H1 (cell line): Measurements from ENCODE around the gene SLC6A7. TPM values are rescaled to one million over a fixed set of nuclear protein-coding genes. Genes with fewer than 3 reads are reported as not detected.
A peak's percentile ranks its signal among the peaks of the same experiment; 100 is the strongest.

Experiments
- CTCF ChIA-PET: fragments of 300-600 bp; sonication (Branson Sonifier 250); formaldehyde crosslinking; loops from one replicate; lab custom pipeline; 2021; ENCODE audit not compliant: partially characterized antibody; lab: Charles Lee
- POLR2A ChIA-PET: fragments of 300-600 bp; sonication (Branson Sonifier 250); formaldehyde crosslinking; loops from one replicate; lab custom pipeline; 2021; ENCODE audit warnings: inconsistent platforms; ENCODE audit not compliant: partially characterized antibody; lab: Charles Lee
- DNase-seq, 2 experiments: peaks; one replicate each; pipeline versions ENCODE4 v3.0.0 to v3.0.0-alpha.2; 2010 to 2022; ENCODE audit warnings: low spot score in 2 of 2, low read depth in 1 of 2, mixed read lengths in 1 of 2
- FAIRE-seq: peaks from 2 replicates; lab custom pipeline; 2011; peaks lifted over from hg19 to GRCh38; lab: Jason Lieb, UNC
- H2AFZ ChIP-seq: 2 replicates; pipeline ENCODE4 v1.8.1; 2012; ENCODE audit warnings: low read length, inconsistent platforms
- H2AK5ac ChIP-seq: 2 replicates; pipeline ENCODE4 v1.6.1; 2013; ENCODE audit warnings: low read depth, low read length
- H2BK120ac ChIP-seq: replicated peaks from 2 replicates; pipeline ENCODE3; 2013; ENCODE audit warnings: low read depth, low read length, inconsistent platforms
- H2BK12ac ChIP-seq: 2 replicates; pipeline ENCODE4 v1.6.1; 2013; ENCODE audit warnings: low read depth, low read length
- H2BK15ac ChIP-seq: 2 replicates; pipeline ENCODE4 v1.6.1; 2013; ENCODE audit warnings: low read length
- H2BK20ac ChIP-seq: 2 replicates; pipeline ENCODE4 v1.6.1; 2013; ENCODE audit warnings: low read length
- H2BK5ac ChIP-seq: 2 replicates; pipeline ENCODE4 v1.6.1; 2013; ENCODE audit warnings: low read depth, low read length
- H3K14ac ChIP-seq: 2 replicates; pipeline ENCODE4 v1.6.1; 2013; ENCODE audit warnings: inconsistent platforms; ENCODE audit not compliant: insufficient read length
- H3K18ac ChIP-seq: 2 replicates; pipeline ENCODE4 v1.6.1; 2013; ENCODE audit warnings: low read length; ENCODE audit errors: extremely low read depth
- H3K23ac ChIP-seq: 2 replicates; pipeline ENCODE4 v1.6.1; 2013; ENCODE audit warnings: inconsistent platforms; ENCODE audit not compliant: insufficient read length
- H3K23me2 ChIP-seq: 2 replicates; pipeline ENCODE4 v1.6.1; 2013; ENCODE audit warnings: low read depth, low read length
- H3K27ac ChIP-seq: 2 replicates; pipeline ENCODE4 v1.6.1; 2011; ENCODE audit warnings: low read depth, low read length, inconsistent platforms
- H3K27me3 ChIP-seq, 4 experiments: replicated peaks in 1 of 4; 1 replicate in 1 of 4; 2 replicates in 3 of 4; pipeline versions ENCODE4 v1.6.1 to v1.8.1; 2011 to 2013; ENCODE audit warnings: low read length in 3 of 4, mild to moderate bottlenecking in 3 of 4, inconsistent platforms in 2 of 4, mixed read lengths in 2 of 4, moderate library complexity in 1 of 4; ENCODE audit not compliant: control insufficient read depth in 3 of 4, insufficient read depth in 3 of 4; ENCODE audit errors: extremely low read depth in 1 of 4
- H3K36me3 ChIP-seq, 4 experiments: 2 replicates each; pipeline versions ENCODE4 v1.6.1 to v1.8.1; 2011 to 2013; ENCODE audit warnings: mild to moderate bottlenecking in 4 of 4, low read length in 3 of 4, moderate library complexity in 2 of 4, control low read depth in 1 of 4, inconsistent platforms in 1 of 4; ENCODE audit not compliant: insufficient read depth in 4 of 4, control insufficient read depth in 2 of 4
- H3K4ac ChIP-seq: replicated peaks from 2 replicates; pipeline ENCODE3; 2013; ENCODE audit warnings: low read length, low read depth, mixed read lengths, inconsistent platforms; ENCODE audit not compliant: insufficient read length
- H3K4me1 ChIP-seq, 4 experiments: replicated peaks in 1 of 4; 1 replicate in 1 of 4; 2 replicates in 3 of 4; pipeline versions ENCODE4 v1.6.1 to v1.8.1; 2011 to 2013; ENCODE audit warnings: low read length in 3 of 4, inconsistent platforms in 2 of 4, mixed read lengths in 1 of 4; ENCODE audit not compliant: insufficient read depth in 4 of 4, control insufficient read depth in 3 of 4
- H3K4me2 ChIP-seq, 2 experiments: 2 replicates each; pipeline versions ENCODE4 v1.6.1 to v1.8.1; 2011 to 2013; ENCODE audit warnings: low read depth in 2 of 2, low read length in 2 of 2, control low read depth in 1 of 2, inconsistent platforms in 1 of 2, mild to moderate bottlenecking in 1 of 2; ENCODE audit not compliant: insufficient read depth in 1 of 2
- H3K4me3 ChIP-seq, 4 experiments: fragments of 200-600, 300-600 bp in 1 of 4; sonication (generic), shearing (Covaris generic), sonication (Bioruptor Twin) in 1 of 4; 2 replicates each; pipeline versions ENCODE4 v1.5.1 to v1.8.1; 2011 to 2016; ENCODE audit warnings: low read length in 4 of 4, low read depth in 3 of 4, control low read depth in 2 of 4, inconsistent platforms in 2 of 4, mild to moderate bottlenecking in 2 of 4, mixed read lengths in 1 of 4, moderate library complexity in 1 of 4; ENCODE audit not compliant: insufficient read depth in 2 of 4; ENCODE audit errors: extremely low read depth in 1 of 4
- H3K56ac ChIP-seq: replicated peaks from 2 replicates; pipeline ENCODE3; 2013; ENCODE audit warnings: low read depth, mild to moderate bottlenecking, mixed read lengths, low read length, inconsistent platforms; ENCODE audit not compliant: insufficient read length
- H3K79me1 ChIP-seq: 2 replicates; pipeline ENCODE4 v1.6.1; 2013; ENCODE audit warnings: low read depth, low read length, control low read depth
- H3K79me2 ChIP-seq, 2 experiments: 2 replicates each; pipeline versions ENCODE4 v1.6.1 to v1.8.1; 2012 to 2013; ENCODE audit warnings: low read length in 2 of 2, mild to moderate bottlenecking in 2 of 2, inconsistent platforms in 1 of 2; ENCODE audit not compliant: insufficient read depth in 2 of 2, control insufficient read depth in 1 of 2
- H3K9ac ChIP-seq, 4 experiments: replicated peaks in 1 of 4; 1 replicate in 1 of 4; 2 replicates in 3 of 4; pipeline versions ENCODE4 v1.6.1 to v1.8.1; 2011 to 2013; ENCODE audit warnings: low read depth in 3 of 4, low read length in 3 of 4, control low read depth in 2 of 4, mild to moderate bottlenecking in 2 of 4, moderate library complexity in 2 of 4, inconsistent platforms in 1 of 4; ENCODE audit errors: extremely low read depth in 1 of 4
- H3K9me3 ChIP-seq, 2 experiments: 2 replicates each; pipeline versions ENCODE4 v1.6.1 to v1.8.1; 2012 to 2013; ENCODE audit warnings: mild to moderate bottlenecking in 2 of 2, moderate library complexity in 2 of 2, control low read depth in 1 of 2, inconsistent platforms in 1 of 2, low read depth in 1 of 2, low read length in 1 of 2, mixed read lengths in 1 of 2; ENCODE audit not compliant: insufficient read depth in 2 of 2
- H4K20me1 ChIP-seq, 2 experiments: replicated peaks in 1 of 2; 2 replicates each; pipeline versions ENCODE3 to v1.8.1; 2011 to 2013; ENCODE audit warnings: inconsistent platforms in 2 of 2, low read length in 2 of 2, mild to moderate bottlenecking in 1 of 2; ENCODE audit not compliant: insufficient read depth in 2 of 2, control insufficient read depth in 1 of 2
- H4K5ac ChIP-seq: 2 replicates; pipeline ENCODE4 v1.6.1; 2013; ENCODE audit warnings: low read length, low read depth, mixed read lengths, inconsistent platforms; ENCODE audit not compliant: insufficient read length
- H4K8ac ChIP-seq: 2 replicates; pipeline ENCODE4 v1.8.0; 2013; ENCODE audit warnings: mild to moderate bottlenecking, moderate library complexity, low read length, inconsistent platforms; ENCODE audit not compliant: insufficient read depth; ENCODE audit errors: extremely low read depth
- H4K91ac ChIP-seq: replicated peaks from 2 replicates; pipeline ENCODE3; 2013; ENCODE audit warnings: low read length, mixed read lengths, inconsistent platforms; ENCODE audit not compliant: insufficient read length
- CREB1 ChIP-seq: IDR thresholded peaks from 2 replicates; pipeline ENCODE4 v1.6.1; 2012; ENCODE audit warnings: inconsistent platforms
- EZH2 ChIP-seq: fragments of 200-600 bp; sonication (generic); IDR thresholded peaks from 2 replicates; pipeline ENCODE4 v1.7.1; 2012; ENCODE audit warnings: low read depth, mild to moderate bottlenecking, moderate library complexity, low read length, inconsistent platforms; ENCODE audit not compliant: severe bottlenecking
- GTF2F1 ChIP-seq: IDR thresholded peaks from 2 replicates; pipeline ENCODE4 v1.6.1; 2012; ENCODE audit warnings: low read depth, low read length, improper control_type of control experiment, borderline replicate concordance
- JUND ChIP-seq: IDR thresholded peaks from 2 replicates; pipeline ENCODE4 v1.6.1; 2011; ENCODE audit warnings: mild to moderate bottlenecking, improper control_type of control experiment, low read length
- KDM4A ChIP-seq: IDR thresholded peaks from one replicate; pipeline ENCODE4 v1.7.1; 2012; ENCODE audit warnings: low read depth, mild to moderate bottlenecking, moderate library complexity, low read length, inconsistent platforms; ENCODE audit not compliant: severe bottlenecking
- MAFK ChIP-seq: IDR thresholded peaks from 2 replicates; pipeline ENCODE4 v1.6.1; 2012; ENCODE audit warnings: low read depth, mild to moderate bottlenecking, improper control_type of control experiment, low read length
- POLR2AphosphoS5 ChIP-seq: IDR thresholded peaks from 2 replicates; pipeline ENCODE4 v1.6.1; 2011; ENCODE audit warnings: low read depth, low read length
- SAP30 ChIP-seq: fragments of 300-600 bp; sonication (generic); IDR thresholded peaks from 2 replicates; pipeline ENCODE4 v1.7.1; 2012; ENCODE audit warnings: low read length, moderate library complexity, mild to moderate bottlenecking, inconsistent platforms; ENCODE audit not compliant: insufficient read depth, insufficient replicate concordance
- SUZ12 ChIP-seq: fragments of 200-600 bp; sonication (generic); IDR thresholded peaks from 2 replicates; pipeline ENCODE4 v1.6.1; 2012; ENCODE audit warnings: mild to moderate bottlenecking, inconsistent platforms, low read length, moderate library complexity, mixed read lengths
- TAF1 ChIP-seq: IDR thresholded peaks from 2 replicates; pipeline ENCODE4 v1.6.1; 2011; ENCODE audit warnings: mild to moderate bottlenecking, low read depth, low read length
- YY1 ChIP-seq: IDR thresholded peaks from 2 replicates; pipeline ENCODE4 v1.6.1; 2011; ENCODE audit warnings: low read depth, mild to moderate bottlenecking, low read length
- WGBS, 2 experiments: shearing (Covaris generic) in 1 of 2; methylation state at CpG; one replicate each; pipeline versions ENCODE4 v1.1.6 to v1.1.7; 2013 to 2015; ENCODE audit warnings: low lambda C conversion rate in 2 of 2, mixed read lengths in 2 of 2, inconsistent platforms in 1 of 2, low coverage in 1 of 2, missing lambda C conversion rate in 1 of 2; ENCODE audit not compliant: insufficient replicate concordance in 2 of 2, insufficient coverage in 1 of 2, insufficient read length in 1 of 2; ENCODE audit errors: extremely low coverage in 1 of 2, missing lambda C conversion rate in 1 of 2; 5-methylcytosine and 5-hydroxymethylcytosine counted together
- polyA plus RNA-seq, 7 experiments: library from polyadenylated mRNA; depleted of rRNA in 3 of 7; stranded (reverse) in 5 of 7; unstranded in 2 of 7; fragments of >200 nt in 5 of 7; fragments of 200-250 nt in 2 of 7; gene quantifications; 1 replicate in 5 of 7; 2 replicates in 1 of 7; 4 replicates in 1 of 7; pipeline versions ENCODE4 v1.2.1 to v1.2.3, GENCODE V29; 2011 to 2013; ENCODE audit warnings: missing spikeins in 2 of 7, mixed read lengths in 2 of 7
- total RNA-seq: library from RNA; stranded (reverse); fragmentation: NEBNext Ultra II Directional; extraction: Animal tissue kit (Norgen Biotek cat#: 25700); gene quantifications from 2 replicates; pipeline ENCODE4 v1.2.1, GENCODE V29; 2021
- TF ChIP-seq, protein P1 (sequence below): IDR thresholded peaks from 2 replicates; pipeline ENCODE4 v1.6.1; 2011; ENCODE audit warnings: low read length, improper control_type of control experiment

Gene SLC6A7
- total and polyA plus RNA-seq, 2 of the 8 experiments (the other 6 are each of a cell fraction or from before 2014, with no cell fraction given) = 0.07 to 0.12 TPM

DNA sequence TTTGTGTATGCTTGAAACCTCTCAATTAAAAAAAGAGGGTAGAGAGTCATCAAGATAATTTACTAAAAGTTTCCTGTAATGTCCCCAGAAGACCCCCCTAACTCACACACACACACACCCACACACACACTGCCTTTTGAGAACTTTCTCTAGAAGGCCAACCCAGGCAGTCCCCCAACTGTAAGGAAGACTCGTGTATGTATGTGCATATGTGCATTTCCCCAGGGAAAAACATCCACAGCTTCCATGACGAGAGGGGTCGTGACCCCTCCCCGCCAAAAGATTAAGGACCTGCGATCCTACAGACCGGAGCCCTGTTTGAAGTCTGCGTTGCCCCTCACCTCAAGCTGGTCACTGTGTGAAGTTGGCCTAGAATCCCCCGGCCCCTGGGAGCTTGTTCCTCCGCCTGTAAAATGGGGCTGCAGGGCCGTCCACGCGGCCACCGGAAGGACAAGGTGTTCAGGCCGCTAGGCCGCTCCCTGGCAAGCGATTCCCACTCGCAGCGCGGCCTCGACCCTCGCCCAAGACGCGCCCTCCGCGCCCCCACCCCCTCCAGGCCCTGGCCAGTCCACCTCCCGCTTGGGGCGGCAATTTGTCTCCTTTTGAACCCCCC lies 23.7 kb upstream of the SLC6A7 start:
- H4K20me1 ChIP-seq = peaks cover 4 to 7% of the 10 kb centered on the region in 2 experiments
- CTCF ChIA-PET = interaction anchor here (0.8 to 15.3 kb wide), 9 partner anchors 9 to 185 kb away, joined by 3 to 372 read pairs (median 3); no protein-coding TSS in a partner anchor
- TF ChIP-seq SUZ12 (no peak), JUND (no peak), TAF1 (no peak), SAP30 (no peak), POLR2AphosphoS5 (peak; percentile 57; the same call in 1 of the 2 replicates), EZH2 (peak; percentile 49), GTF2F1 (no peak), KDM4A (peak; percentile 18), MAFK (no peak), YY1 (no peak), CREB1 (no peak)
- TF ChIP-seq, protein P1, sequence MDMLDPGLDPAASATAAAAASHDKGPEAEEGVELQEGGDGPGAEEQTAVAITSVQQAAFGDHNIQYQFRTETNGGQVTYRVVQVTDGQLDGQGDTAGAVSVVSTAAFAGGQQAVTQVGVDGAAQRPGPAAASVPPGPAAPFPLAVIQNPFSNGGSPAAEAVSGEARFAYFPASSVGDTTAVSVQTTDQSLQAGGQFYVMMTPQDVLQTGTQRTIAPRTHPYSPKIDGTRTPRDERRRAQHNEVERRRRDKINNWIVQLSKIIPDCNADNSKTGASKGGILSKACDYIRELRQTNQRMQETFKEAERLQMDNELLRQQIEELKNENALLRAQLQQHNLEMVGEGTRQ = no peak

More for the DNA sequence above, 23.7 kb upstream of the SLC6A7 start:
- no peaks in the 10 kb centered on the region for H3K79me1 ChIP-seq
- H3K79me2 ChIP-seq = no peaks in the 10 kb centered on the region
- H3K4me2 ChIP-seq = peak overlapping the region; percentile 26 to 59; a peak in 3 of 4 replicates
- POLR2A ChIA-PET = no interaction called here
- peak overlapping the region; percentile 14; the same call in 1 of the 2 replicates for H4K8ac ChIP-seq
- peaks cover 4 to 13% (median 9%) of the 10 kb centered on the region in 4 experiments for H3K4me1 ChIP-seq
- no peaks in the 10 kb centered on the region; a peak in 1 of 8 replicates for H3K36me3 ChIP-seq
- H2BK12ac ChIP-seq = no peak overlapping the region
- H3K4me3 ChIP-seq = peak overlapping the region in 1 of 4 experiments; percentile 50; a peak in 2 of 8 replicates
- WGBS, 2 experiments = 14% methylated on average over 22 of the region's 27 CpGs; no CpG with 5 or more reads in 1 of the 2 experiments
- no peak overlapping the region for H2BK120ac ChIP-seq
- H2AFZ ChIP-seq = no peak overlapping the region
- peaks cover 58 to 76% (median 72%) of the 10 kb centered on the region in 4 experiments for H3K27me3 ChIP-seq
- H4K5ac ChIP-seq = no peak overlapping the region
- no peak overlapping the region for H2BK20ac ChIP-seq
- H3K9me3 ChIP-seq = no peaks in the 10 kb centered on the region
- no peak overlapping the region for H2BK5ac ChIP-seq
- no peak overlapping the region for H3K56ac ChIP-seq
- no peak overlapping the region for H3K9ac ChIP-seq
- FAIRE-seq = no peak
- no peak overlapping the region for H3K27ac ChIP-seq
- no peak overlapping the region for H3K18ac ChIP-seq
- no peak overlapping the region for H2AK5ac ChIP-seq
- no peak overlapping the region for H4K91ac ChIP-seq
- H2BK15ac ChIP-seq = no peak overlapping the region
- H3K4ac ChIP-seq = no peak overlapping the region
- no peak overlapping the region for H3K23ac ChIP-seq
- H3K23me2 ChIP-seq = peaks cover 3% of the 10 kb centered on the region; the same call in 1 of the 2 replicates
- no peak for DNase-seq
- no peak overlapping the region for H3K14ac ChIP-seq
